Glomerular endothelial cell (primary cell): ENCODE data around the gene PIRT. TPM values are rescaled to one million over a fixed set of nuclear protein-coding genes. Genes with fewer than 3 reads are reported as not detected.

Experiments
- DNase-seq: peaks from one replicate; pipeline ENCODE4 v3.0.0-alpha.2; 2011; ENCODE audit warnings: low read depth, low spot score; ENCODE audit errors: extremely low read depth
- total RNA-seq: library from RNA; depleted of rRNA; stranded (reverse); fragments of >200 nt; gene quantifications from 2 replicates; pipeline ENCODE4 v1.2.3, GENCODE V29; 2015

Gene PIRT
- total RNA-seq, 1 donor from 2014 or later = not detected

DNA sequence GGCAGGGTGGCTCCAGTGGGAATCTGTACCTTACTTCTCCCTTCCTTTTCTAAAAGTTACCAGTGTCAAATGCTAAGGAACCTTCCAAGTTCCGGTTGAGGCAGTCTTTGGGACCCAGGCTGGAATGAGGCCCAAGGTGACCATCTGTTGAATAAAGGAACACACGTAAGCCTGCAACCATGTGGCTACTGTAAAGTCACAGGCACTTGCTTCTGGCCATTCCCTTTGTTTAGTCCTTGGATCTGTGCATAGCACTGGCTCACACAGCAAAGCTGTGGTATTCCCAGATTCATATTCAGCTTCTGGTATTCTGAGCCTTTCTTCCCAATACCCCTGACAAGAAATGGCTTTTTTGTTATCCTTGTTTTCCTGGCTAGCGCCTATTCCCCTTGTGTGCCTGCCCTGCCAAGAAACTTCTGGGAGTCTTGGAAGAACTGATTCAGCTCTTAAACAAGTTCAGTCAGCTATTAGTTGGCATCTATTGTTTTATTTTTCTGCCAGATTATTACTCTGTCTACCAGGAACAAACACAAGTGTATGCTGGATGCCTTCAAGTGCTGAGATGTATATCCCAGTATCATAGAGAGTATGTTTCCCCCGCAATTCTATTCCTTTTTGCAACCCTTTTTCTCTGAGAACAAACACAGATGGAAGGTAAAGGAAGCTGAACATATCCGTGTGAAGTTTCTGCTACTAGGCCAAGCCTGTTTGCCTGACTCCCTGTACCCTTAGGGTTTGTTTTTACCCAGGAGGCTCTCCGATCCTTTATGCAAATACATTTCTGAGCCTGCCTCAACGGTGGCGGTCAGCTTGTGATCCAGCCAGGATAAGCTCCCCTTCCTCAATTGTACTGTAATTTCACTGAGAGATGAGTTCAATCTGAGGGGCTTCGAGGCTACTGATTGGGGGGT, 47.1 kb downstream of the PIRT start:
- no peak for DNase-seq

DNA sequence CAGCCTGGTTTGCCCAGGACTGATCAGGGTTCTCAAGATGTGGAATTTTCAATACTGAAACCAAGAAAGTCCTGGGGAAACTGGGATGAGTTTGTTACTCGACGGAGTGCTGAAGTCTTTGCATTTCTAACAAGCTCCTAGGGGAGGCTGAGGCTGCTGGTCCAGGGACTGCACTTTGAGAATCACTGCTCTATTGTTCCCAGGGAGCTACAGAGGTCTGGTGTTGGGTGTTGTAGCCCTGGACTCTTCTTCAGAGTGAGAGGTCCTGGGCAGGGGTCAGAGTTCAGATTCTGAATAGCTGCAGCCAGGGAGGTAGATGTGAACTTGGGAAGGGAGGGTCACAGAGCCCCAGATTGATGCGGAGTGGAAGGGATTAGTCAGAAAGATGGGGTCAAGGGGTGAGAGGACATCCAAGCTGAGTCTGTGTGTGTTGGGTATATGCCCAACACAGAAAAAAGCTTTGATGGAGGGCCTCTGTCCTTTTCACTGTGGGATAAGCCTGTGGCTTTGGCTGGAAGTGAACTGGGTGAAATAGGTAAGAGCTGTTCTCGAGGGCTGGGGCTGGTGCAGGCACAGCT, 48.1 kb downstream of the PIRT start:
- DNase-seq = no peak

DNA sequence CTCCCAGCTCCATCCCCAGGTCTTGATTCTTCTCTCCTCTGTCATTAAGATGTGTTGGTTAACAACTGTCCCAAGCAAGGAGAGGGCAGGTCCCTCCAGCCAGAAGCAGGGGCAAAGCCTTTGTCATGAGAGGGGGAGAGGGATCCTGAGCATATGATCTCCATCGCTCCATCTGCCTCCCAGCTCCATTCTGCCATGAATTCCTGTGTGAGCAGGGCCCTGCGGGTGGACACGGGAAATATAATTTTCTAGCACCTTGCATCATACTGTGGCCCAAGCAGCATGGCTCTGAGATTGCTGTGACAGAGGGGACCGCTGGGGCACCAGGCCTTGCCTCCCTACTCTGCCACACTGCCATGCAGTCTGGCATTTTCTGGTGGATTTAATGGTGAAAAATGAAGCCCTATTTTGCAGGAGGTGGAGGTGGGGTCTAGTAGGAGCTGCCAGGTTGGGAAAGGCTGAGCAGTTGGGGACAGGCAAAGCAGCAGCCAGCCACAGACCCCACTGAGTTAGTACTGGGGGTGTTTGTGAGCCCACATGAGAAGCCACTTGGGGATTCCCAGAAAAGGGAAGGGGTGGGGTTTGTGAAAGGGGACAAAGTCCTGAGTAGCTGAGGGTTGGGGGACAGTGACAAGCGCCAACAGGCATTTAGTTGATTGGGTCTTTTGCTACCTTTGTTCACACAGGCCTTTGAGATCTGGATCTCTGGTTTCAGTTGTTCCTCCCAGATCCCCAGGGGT, 50.4 kb downstream of the PIRT start:
- no peak for DNase-seq

DNA sequence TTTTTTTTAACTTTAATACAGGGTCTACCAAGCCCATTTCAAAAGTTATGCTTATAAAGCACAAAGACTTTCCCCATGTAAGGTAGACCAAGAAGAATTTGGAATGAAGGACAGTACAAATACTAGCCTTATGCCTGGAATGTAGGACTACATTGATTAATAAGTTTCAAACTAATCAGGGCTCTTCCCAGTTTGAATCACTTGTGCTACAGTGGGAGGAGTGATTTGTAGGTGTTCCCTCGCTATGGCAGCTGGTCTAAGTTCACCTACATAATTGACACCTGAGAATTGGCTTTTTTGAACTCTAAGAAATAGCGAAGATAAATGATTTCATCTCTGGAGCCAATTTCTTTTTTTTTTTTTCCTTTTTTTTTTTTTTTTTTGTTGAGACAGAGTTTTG, 52.6 kb downstream of the PIRT start:
- DNase-seq = no peak

DNA sequence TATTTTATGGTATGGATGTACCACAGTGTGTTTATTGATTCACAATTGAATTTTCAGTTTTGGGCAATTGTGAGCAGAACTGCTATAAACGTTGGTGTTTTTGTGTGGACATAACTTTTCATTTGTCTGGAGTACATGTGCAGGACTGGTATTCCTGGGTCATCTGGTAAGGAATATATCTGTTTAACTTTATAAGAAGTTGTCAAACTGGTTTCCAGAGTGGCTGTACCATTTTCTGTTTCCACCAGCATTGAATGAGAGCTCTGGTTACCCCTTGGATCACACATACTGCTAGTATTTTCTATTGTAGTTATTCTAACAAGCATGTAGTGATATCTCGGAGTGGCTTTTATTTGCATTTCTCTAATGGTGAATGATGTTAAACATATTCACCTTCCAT, 58.3 kb downstream of the PIRT start:
- no peak for DNase-seq

DNA sequence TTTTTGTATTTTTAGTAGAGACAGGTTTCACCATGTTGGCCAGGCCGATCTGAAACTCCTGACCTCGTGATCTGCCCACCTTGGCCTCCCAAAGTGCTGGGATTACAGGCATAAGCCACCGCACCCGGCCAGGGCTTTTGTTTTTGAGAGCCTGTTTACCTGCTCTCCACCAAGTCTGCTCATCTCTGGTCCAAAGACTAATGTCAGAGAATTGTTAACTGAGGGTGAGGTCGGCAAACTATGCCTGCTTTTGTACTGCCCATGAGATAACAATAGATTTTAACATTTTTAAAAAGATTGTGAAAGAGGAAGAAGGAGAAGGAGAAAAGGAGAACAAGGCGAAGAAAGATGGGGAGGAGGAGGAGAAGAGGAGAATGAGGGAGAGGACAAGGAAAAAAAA, 60.0 kb downstream of the PIRT start:
- DNase-seq = no peak

DNA sequence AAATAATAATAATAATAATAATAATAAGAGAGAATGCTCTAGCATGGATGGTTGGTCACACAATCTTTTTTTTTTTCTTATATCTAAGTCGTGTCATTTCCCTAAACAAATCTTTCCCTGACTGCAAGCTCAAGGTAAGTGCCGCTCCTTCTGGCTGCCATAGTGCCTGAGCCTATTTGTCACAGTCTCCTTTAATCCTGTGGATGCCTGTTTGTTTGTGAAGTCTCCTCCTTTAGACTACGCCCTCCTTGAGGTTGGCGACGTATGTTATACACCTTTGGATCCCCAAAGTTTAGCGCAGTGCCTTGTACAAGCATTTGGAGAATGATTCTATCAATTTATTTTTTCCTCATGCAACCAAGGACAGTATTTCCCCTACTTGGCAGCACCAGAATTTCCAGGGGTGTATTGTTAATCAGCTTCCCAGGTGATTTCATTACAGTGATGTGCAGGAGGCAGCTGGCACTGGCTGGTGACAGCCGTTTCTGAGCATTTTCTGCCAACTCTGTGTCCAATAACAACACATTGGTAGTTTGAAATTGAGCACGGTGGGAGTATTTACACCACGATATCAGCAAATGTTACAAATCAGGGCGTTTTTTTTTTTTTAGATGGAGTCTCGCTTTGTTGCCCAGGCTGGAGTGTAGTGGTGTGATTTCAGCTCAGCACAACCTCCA, 60.6 kb downstream of the PIRT start:
- DNase-seq = no peak

DNA sequence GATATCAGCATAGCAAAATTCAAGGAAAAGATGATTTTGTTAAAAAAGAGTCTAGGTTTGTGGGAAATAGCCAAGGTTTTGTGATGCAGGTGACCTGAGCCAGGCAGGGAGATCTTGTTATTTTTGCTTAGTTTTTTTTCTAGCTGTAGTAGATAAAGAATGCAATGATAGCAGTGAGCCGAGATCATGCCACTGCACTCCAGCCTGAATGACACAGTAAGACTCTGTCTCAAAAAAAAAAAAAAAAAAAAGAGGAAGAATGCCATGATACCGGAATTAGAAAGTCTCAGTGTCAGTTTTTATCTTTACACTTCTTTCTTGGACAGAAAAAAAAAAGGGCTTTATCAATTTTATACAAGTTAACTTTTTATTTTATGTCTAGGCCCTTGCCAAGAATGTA, 61.5 kb downstream of the PIRT start:
- DNase-seq = no peak

DNA sequence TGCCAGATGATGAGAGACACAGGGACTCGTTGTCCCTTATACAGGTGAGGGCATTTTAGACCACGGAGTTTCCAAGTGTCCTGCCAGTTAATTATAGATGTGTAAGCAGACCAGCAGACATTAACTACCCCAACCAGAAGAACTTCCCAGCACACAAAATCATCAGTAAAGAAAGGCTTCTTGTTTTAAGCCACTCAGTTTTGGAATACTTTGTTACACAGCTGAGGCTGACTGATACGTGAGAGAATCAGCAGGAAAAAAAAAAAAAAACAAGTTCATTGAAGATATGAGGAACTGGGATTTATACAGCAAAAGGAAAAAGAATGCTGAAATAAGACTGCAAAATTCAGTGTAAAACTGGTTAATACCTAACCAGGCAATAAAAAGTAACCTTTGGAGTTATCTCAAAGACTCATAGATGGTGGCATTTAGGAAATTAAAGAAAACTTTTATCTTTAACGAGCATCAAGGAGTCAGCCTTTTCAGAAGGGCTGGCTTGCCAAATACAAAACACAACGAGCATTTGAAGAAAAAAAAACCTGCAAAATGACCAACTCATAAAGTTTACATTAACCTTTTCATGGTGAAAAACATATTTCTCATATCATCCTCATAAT, 62.0 kb downstream of the PIRT start:
- no peak for DNase-seq

DNA sequence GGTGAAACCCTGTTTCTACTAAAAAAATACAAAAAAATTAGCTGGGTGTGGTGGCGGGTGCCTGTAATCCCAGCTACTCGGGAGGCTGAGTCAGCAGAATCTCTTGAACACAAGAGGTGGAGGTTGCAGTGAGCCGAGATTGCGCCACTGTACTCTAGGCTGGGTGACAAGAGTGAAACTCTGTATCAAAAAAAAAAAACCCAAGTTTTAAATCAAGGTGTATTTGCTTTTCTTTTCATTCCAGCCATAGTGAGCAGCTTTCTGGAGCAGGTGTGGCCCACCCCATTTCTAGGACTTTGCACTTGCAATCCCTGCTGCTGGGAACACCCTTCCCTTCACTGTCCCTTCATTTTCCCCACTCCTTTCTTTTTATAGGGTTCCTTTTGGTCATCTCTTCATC, 62.8 kb downstream of the PIRT start:
- no peak for DNase-seq

DNA sequence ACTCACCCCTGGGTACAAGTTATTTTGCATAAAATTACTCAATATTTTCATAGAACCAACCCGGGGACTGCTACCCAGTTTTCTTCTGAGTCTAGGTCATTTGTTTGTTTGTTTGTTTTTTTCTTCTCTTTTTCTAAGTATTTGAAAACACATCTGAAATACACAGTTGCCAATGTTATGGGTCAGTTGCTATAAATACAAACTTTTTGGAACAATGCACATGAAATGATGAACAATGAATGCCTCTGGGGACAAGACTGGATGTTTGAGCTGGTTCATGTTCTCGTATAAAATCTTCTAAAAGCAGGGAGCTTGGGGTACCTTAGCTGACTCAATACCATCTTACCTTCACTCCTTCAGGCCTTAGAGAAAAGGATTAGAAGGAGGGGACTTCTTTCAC, 64.5 kb downstream of the PIRT start:
- no peak for DNase-seq

Other genes with a start within 250 kb of the PIRT start
- 0.23 and 0.39 TPM in 2 replicates for gene MYH3, start 180.8 kb downstream of the PIRT start, total RNA-seq
- 21.2 and 27.1 TPM in 2 replicates for gene SCO1, start 140.6 kb downstream of the PIRT start, total RNA-seq
- 5.9 and 10.3 TPM in 2 replicates for gene ADPRM, start 140.5 kb downstream of the PIRT start, total RNA-seq
- 1.6 and 9.4 TPM in 2 replicates for gene TMEM220, start 108.1 kb downstream of the PIRT start, total RNA-seq
- gene TMEM238L, start 34.0 kb downstream of the PIRT start, total RNA-seq = not detected in 2 replicates